ENCODE measurements around the gene SELENOW.

- TF ChIP-seq CTCF (IDR thresholded peaks at IDR 0.05) (no peak), POLR2A (IDR thresholded peaks at IDR 0.05) (no peak)
Observed at GRCh38 chr19:47766359-47766620, 12.2 kb upstream of the SELENOW start.
